CD4-positive, alpha-beta T cell treated with Interleukin-6 at 100 ng/mL for 8 hours (primary cell): ENCODE measurements around the gene COX5B.
"Not testable (repeated sequence)": the region's sequence is repeated elsewhere in the genome, so short reads cannot be mapped to it uniquely, and the experiment has no call there.

ENCODE experiments used
- DNase-seq: peaks from one replicate; pipeline ENCODE4 v3.0.0-alpha.2; 2020; ENCODE audit warnings: mixed read lengths, low spot score

Gene COX5B

GRCh38 chr2:97673182-97673914 is 27.5 kb downstream of the COX5B start:
- DNase-seq = no peak

DNA sequence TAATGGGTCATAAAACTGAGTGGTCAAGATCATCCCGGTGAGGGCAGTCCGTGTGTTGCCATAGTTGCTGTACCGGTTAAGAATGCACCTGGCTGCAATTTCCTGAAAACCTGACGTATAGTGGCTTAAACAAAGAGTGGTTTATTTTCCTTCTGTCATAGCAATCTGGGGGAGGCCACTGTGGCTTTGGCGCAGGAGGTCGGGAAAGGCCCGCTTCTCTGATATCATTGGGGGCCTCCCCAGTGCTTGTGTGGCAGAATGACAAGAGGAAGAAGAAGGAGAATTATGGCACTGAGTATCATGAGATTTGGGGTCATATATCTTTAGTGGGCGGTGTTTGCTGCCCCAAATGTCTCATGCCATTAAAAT is 28.0 kb downstream of the COX5B start:
- no peak for DNase-seq

DNA sequence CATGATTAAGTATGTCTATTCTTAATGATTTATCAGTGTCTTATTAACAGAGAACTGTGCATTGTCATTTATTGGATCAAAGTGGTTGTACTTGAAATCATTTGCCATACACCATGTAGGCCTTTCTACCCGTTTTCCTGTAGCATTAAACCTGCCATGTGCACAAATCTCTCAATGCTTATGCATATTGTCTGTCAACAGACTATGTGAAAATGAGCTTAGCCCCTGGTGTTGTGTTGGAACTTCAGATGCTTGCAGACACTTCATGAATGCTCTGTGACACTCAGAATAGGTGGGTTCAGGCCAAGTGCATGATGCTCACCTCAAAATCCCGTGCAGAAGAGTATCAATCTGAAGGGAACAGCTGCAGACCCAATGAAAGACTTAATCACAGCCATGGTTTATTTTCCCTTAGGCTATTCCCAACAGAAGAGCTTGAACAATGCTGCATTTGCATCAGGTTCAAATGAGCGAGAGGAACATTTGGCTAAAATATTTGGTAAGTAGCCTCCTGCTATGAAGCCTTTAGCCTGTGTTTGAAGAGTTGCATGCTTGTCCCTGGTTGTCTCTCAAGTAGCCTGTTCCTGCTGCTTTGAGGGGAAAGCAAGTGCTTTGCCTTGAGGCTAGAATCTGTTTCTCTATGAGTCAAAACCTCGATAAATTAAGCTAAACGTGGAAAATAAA is 29.7 kb downstream of the COX5B start:
- no peak for DNase-seq

GRCh38 chr2:97676620-97677019 is 30.8 kb downstream of the COX5B start:
- DNase-seq = no peak

DNA sequence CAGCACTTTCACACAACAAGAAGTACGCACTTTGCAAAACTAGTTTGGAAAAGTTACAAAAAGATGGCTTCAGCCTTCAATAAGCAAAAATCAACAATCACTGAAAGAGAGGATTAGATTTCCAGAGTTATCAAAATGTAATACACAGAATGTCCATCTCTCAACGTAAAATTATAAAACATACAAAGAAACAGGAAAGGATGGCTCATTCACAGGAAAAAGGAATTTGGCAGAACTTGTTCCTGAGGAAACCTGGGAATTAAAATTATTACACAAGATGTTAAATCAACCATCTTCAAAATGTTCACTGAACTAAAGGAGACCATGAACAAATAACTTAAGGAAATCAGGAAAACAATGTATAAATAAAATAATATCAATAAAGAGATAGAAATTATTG is 31.6 kb downstream of the COX5B start:
- no peak for DNase-seq

DNA sequence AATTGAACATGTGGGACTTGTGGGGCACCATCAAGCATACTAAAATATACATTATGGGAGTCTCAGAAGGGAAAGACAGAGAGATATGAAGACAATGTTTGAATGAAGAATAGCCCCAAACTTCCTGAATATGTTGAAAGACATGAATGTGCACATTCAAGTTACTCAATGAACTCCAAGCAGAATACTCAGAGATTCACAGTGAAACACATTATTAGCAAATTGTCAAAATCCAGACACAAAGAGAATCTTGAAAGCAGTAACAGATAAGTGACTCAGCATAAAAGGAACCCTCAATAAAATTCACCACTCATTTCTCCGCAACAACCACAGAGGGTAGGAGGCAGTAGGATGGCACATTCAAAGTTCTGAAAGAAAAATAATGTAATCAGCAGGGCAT is 32.4 kb downstream of the COX5B start:
- DNase-seq = no peak

GRCh38 chr2:97687235-97687634 is 41.4 kb downstream of the COX5B start:
- DNase-seq = not testable (repeated sequence)

GRCh38 chr2:97688062-97688827 is 42.4 kb downstream of the COX5B start:
- DNase-seq = no peak

- no peak for DNase-seq
These were observed 45.3 kb downstream of the COX5B start for GRCh38 chr2:97691166-97691565.

GRCh38 chr2:97693476-97693875 is 47.6 kb downstream of the COX5B start:
- DNase-seq = no peak

GRCh38 chr2:97695744-97696143 is 49.9 kb downstream of the COX5B start:
- no peak for DNase-seq

- DNase-seq = peak; percentile 91
These were observed 51.7 kb downstream of the COX5B start for GRCh38 chr2:97697252-97698235.
